ENCODE data around the gene TSC22D3. TPM values are rescaled to one million over a fixed set of nuclear protein-coding genes. Genes with fewer than 3 reads are reported as not detected.

TSC22D3 gene
- total and polyA plus RNA-seq, 7 experiments from 2014 or later = 44.2 to 1,917 (median 383) TPM

GRCh38 chrX:107677501-107677901, 98.1 kb downstream of the TSC22D3 start:
- H3K36me3 Mint-ChIP-seq = peaks cover 0 to 5% (median 0%) of the 10 kb centered on the region in 5 donors
- ChIA-PET POLR2A (interaction anchor here (1.0 to 35.3 kb wide), 6 partner anchors 9 to 63 kb away, joined by 5 to 1138 read pairs (median 12); partner anchors contain the start of gene PRPS1), CTCF (interaction anchor here (1.0 to 7.7 kb wide), 2 partner anchors 38 to 95 kb away, joined by 4 to 264 read pairs; no protein-coding TSS in a partner anchor)
- peak overlapping the region; percentile 96 to 100 (median 98) for H3K27ac Mint-ChIP-seq
- peak overlapping the region; percentile 83 to 95 (median 88) for H3K4me3 Mint-ChIP-seq
- DNase-seq = no peak
- ATAC-seq = no peak
- H3K27me3 ChIP-seq (ENCODE audit: control insufficient read depth in 2 of 2, insufficient read depth in 2 of 2, low read length in 2 of 2) = no peaks in the 10 kb centered on the region
- H3K36me3 ChIP-seq (ENCODE audit: control insufficient read depth in 2 of 3, insufficient read depth in 3 of 3, low read length in 3 of 3) = no peaks in the 10 kb centered on the region
- H3K27ac ChIP-seq (ENCODE audit: low read depth, low read length) = peak overlapping the region; percentile 99
- no peaks in the 10 kb centered on the region for H3K27me3 Mint-ChIP-seq
- peak overlapping the region; percentile 78 for H3K4me3 ChIP-seq (ENCODE audit: low read length)
- peaks cover 0 to 4% (median 0%) of the 10 kb centered on the region in 11 donors for H3K9me3 Mint-ChIP-seq
- peaks cover 23 to 77% (median 65%) of the 10 kb centered on the region in 7 donors for H3K4me1 Mint-ChIP-seq
- H3K9me3 ChIP-seq (ENCODE audit: control insufficient read depth in 2 of 3, low read length in 3 of 3) = no peaks in the 10 kb centered on the region
- intact Hi-C loops (cut with micrococcal nuclease) = no loop called here
- H3K4me1 ChIP-seq (ENCODE audit: control insufficient read depth in 2 of 2, insufficient read depth in 2 of 2, low read length in 2 of 2) = peaks cover 41 to 52% of the 10 kb centered on the region in 2 donors

- CTCF ChIA-PET = interaction anchor here (0.6 to 7.7 kb wide), 3 partner anchors 39 to 99 kb away, joined by 4 to 264 read pairs (median 4); no protein-coding TSS in a partner anchor
- peaks cover 0 to 4% (median 0%) of the 10 kb centered on the region in 11 donors for H3K9me3 Mint-ChIP-seq
- peaks cover 0 to 5% (median 0%) of the 10 kb centered on the region in 5 donors for H3K36me3 Mint-ChIP-seq
- Histone ChIP-seq H3K27ac (ENCODE audit: low read depth, low read length) (peak overlapping the region; percentile 99), H3K9me3 (ENCODE audit: control insufficient read depth in 2 of 3, low read length in 3 of 3) (no peaks in the 10 kb centered on the region), H3K4me1 (ENCODE audit: control insufficient read depth in 2 of 2, insufficient read depth in 2 of 2, low read length in 2 of 2) (peaks cover 47 to 52% of the 10 kb centered on the region in 2 donors), H3K27me3 (ENCODE audit: control insufficient read depth in 2 of 2, insufficient read depth in 2 of 2, low read length in 2 of 2) (no peaks in the 10 kb centered on the region), H3K36me3 (ENCODE audit: control insufficient read depth in 2 of 3, insufficient read depth in 3 of 3, low read length in 3 of 3) (no peaks in the 10 kb centered on the region), H3K4me3 (ENCODE audit: low read length) (peak overlapping the region; percentile 78)
- peak; percentile 5 for ATAC-seq
- H3K4me3 Mint-ChIP-seq = peak overlapping the region; percentile 83 to 95 (median 88)
- H3K27me3 Mint-ChIP-seq = no peaks in the 10 kb centered on the region
- H3K4me1 Mint-ChIP-seq = peaks cover 20 to 82% (median 66%) of the 10 kb centered on the region in 7 donors
- H3K27ac Mint-ChIP-seq = peak overlapping the region; percentile 96 to 100 (median 98)
- peak; percentile 34 to 65 (median 42) for DNase-seq
- POLR2A ChIA-PET = interaction anchor here (0.6 to 35.3 kb wide), 10 partner anchors 10 to 344 kb away, joined by 3 to 1138 read pairs (median 6); partner anchors contain the start of genes NCBP2L and PRPS1
- intact Hi-C loops (cut with micrococcal nuclease) = no loop called here
These were observed 98.8 kb downstream of the TSC22D3 start for GRCh38 chrX:107676559-107677378.

DNA sequence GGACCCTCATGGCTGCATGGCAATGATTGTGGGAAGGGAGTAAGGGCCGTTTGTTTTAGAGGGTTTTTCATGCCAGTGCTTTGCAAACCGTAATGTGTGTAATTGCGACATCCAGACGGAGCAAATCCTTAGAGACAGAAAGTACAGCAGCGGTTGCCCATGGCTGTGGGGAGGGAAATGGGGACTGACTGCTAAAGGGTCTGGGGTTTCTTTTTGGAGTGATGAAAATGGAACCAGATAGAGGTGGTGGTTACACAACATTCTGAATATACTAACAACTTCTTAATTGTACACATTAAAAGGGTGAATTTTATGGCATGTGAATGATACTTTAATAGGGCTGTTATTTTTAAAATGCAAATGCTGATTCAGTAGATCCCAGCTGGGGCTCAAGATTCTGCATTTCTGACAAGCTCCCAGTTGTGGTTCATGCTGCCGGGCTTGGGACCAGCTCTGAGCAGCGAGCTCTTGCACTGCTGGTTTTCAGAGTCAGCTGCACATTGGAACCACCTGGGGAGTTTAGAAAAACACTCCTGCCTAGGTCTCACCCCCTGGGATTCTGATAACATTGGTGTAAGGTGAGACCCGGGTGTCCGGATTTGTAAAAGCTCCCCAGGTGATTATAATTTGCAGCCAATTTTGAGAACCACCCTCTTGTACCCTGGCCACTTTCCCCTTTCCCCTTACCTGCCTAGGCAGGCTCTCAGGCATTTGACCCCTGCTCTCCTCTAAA, 99.6 kb downstream of the TSC22D3 start:
- Histone ChIP-seq H3K27ac (ENCODE audit: low read depth, low read length) (peak overlapping the region; percentile 99), H3K27me3 (ENCODE audit: control insufficient read depth in 2 of 2, insufficient read depth in 2 of 2, low read length in 2 of 2) (no peaks in the 10 kb centered on the region), H3K36me3 (ENCODE audit: control insufficient read depth in 2 of 3, insufficient read depth in 3 of 3, low read length in 3 of 3) (no peaks in the 10 kb centered on the region), H3K4me3 (ENCODE audit: low read length) (peak overlapping the region; percentile 78), H3K9me3 (ENCODE audit: control insufficient read depth in 2 of 3, low read length in 3 of 3) (no peaks in the 10 kb centered on the region), H3K4me1 (ENCODE audit: control insufficient read depth in 2 of 2, insufficient read depth in 2 of 2, low read length in 2 of 2) (peaks cover 49 to 52% of the 10 kb centered on the region in 2 donors)
- Mint-ChIP-seq H3K27ac (peak overlapping the region; percentile 96 to 100 (median 98)), H3K27me3 (no peaks in the 10 kb centered on the region), H3K4me1 (peaks cover 20 to 82% (median 65%) of the 10 kb centered on the region in 7 donors), H3K9me3 (peaks cover 0 to 4% (median 0%) of the 10 kb centered on the region in 11 donors), H3K4me3 (peak overlapping the region; percentile 83 to 95 (median 88)), H3K36me3 (peaks cover 0 to 5% (median 0%) of the 10 kb centered on the region in 5 donors)
- DNase-seq = peak in 6 of 9 donors; percentile 27 to 40 (median 39)
- ChIA-PET POLR2A (interaction anchor here (0.6 to 35.3 kb wide), 9 partner anchors 11 to 345 kb away, joined by 3 to 1138 read pairs (median 6); partner anchors contain the start of genes NCBP2L and PRPS1), CTCF (interaction anchor here (0.6 to 7.7 kb wide), 3 partner anchors 40 to 101 kb away, joined by 4 to 264 read pairs (median 48); partner anchors contain the start of genes NCBP2L and TSC22D3)
- no peak for ATAC-seq
- intact Hi-C loops (cut with micrococcal nuclease) = no loop called here

GRCh38 chrX:107675365-107675654, 100.3 kb downstream of the TSC22D3 start:
- no peaks in the 10 kb centered on the region for H3K36me3 ChIP-seq (ENCODE audit: control insufficient read depth in 2 of 3, insufficient read depth in 3 of 3, low read length in 3 of 3)
- H3K36me3 Mint-ChIP-seq = peaks cover 0 to 5% (median 0%) of the 10 kb centered on the region in 5 donors
- peaks cover 19 to 79% (median 58%) of the 10 kb centered on the region in 7 donors for H3K4me1 Mint-ChIP-seq
- POLR2A ChIA-PET = interaction anchor here (1.2 to 35.3 kb wide), 5 partner anchors 10 to 101 kb away, joined by 3 to 1138 read pairs (median 32); partner anchors contain the start of genes NCBP2L and TSC22D3
- H3K27me3 ChIP-seq (ENCODE audit: control insufficient read depth in 2 of 2, insufficient read depth in 2 of 2, low read length in 2 of 2) = no peaks in the 10 kb centered on the region
- H3K27me3 Mint-ChIP-seq = no peaks in the 10 kb centered on the region
- peak overlapping the region; percentile 96 to 100 (median 98) for H3K27ac Mint-ChIP-seq
- CTCF ChIA-PET = interaction anchor here (3.7 to 7.7 kb wide), 2 partner anchors 40 to 102 kb away, joined by 48 to 264 read pairs; partner anchors contain the start of genes NCBP2L and TSC22D3
- no peak for ATAC-seq
- H3K27ac ChIP-seq (ENCODE audit: low read depth, low read length) = peak overlapping the region; percentile 99
- peak overlapping the region; percentile 83 to 95 (median 88) for H3K4me3 Mint-ChIP-seq
- peak overlapping the region; percentile 78 for H3K4me3 ChIP-seq (ENCODE audit: low read length)
- H3K4me1 ChIP-seq (ENCODE audit: control insufficient read depth in 2 of 2, insufficient read depth in 2 of 2, low read length in 2 of 2) = peaks cover 49 to 52% of the 10 kb centered on the region in 2 donors
- intact Hi-C loops (cut with micrococcal nuclease) = no loop called here
- peaks cover 0 to 4% (median 0%) of the 10 kb centered on the region in 11 donors for H3K9me3 Mint-ChIP-seq
- H3K9me3 ChIP-seq (ENCODE audit: control insufficient read depth in 2 of 3, low read length in 3 of 3) = no peaks in the 10 kb centered on the region
- no peak for DNase-seq

DNA sequence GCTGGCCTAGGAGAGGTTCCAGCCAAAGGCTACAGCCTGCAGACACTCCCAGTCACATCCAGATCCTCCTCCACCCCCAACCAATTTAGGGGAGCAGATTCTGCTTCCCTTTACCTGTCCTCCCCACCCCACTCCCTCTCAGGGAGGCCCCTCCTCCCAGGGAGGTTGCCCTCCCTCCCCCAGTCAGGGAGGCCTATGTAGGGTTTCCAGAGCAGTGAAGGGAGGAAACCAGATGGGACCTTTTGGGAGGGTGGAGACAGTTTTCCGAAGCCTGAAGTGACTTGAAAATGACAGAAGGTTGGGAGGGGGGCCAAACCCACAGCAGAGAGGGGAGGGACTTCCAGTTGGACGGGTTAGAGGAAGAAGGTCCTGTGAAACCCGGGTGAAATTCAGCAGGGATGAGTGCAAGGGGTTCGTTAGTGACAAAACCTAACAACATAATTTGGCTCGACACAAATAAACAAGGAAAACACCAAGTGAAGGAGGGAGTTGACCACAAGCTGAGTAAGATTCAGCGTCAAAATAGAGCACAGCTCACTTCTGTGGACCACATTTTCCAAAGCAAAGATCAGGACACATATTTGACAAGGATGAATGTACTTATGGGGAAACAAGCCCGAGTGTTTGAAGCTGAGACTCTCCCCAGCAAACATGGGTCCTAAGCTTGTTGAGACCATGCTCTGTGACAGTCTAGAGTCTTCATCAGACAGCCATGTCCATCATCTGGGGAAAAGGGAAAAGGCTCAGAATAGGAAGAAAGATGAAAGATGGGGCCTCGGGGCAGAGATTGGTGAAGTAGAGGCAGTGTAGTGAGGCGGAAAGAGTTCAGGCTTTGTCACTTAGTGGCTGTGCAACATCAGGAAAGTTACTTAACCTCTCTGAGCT, 100.9 kb downstream of the TSC22D3 start:
- peak overlapping the region; percentile 96 to 100 (median 98) for H3K27ac Mint-ChIP-seq
- peak overlapping the region; percentile 78 for H3K4me3 ChIP-seq (ENCODE audit: low read length)
- ATAC-seq (peak; percentile 36), DNase-seq (peak in 3 of 9 donors; percentile 49 to 84 (median 75))
- CTCF ChIA-PET = interaction anchor here (1.3 to 7.7 kb wide), 6 partner anchors 13 to 102 kb away, joined by 3 to 264 read pairs (median 20); partner anchors contain the start of genes NCBP2L and TSC22D3
- H3K27ac ChIP-seq (ENCODE audit: low read depth, low read length) = peak overlapping the region; percentile 99
- H3K9me3 ChIP-seq (ENCODE audit: control insufficient read depth in 2 of 3, low read length in 3 of 3) = no peaks in the 10 kb centered on the region
- H3K27me3 Mint-ChIP-seq = no peaks in the 10 kb centered on the region
- no peaks in the 10 kb centered on the region for H3K36me3 ChIP-seq (ENCODE audit: control insufficient read depth in 2 of 3, insufficient read depth in 3 of 3, low read length in 3 of 3)
- H3K4me3 Mint-ChIP-seq = peak overlapping the region; percentile 83 to 95 (median 88)
- H3K4me1 Mint-ChIP-seq = peaks cover 15 to 79% (median 55%) of the 10 kb centered on the region in 7 donors
- intact Hi-C loops (cut with micrococcal nuclease) = loop anchor here (1.0 to 5.0 kb wide), 4 partner anchors 37 to 218 kb away; partner anchors contain the start of gene PRPS1 (in 1 of the 2)
- no peaks in the 10 kb centered on the region for H3K27me3 ChIP-seq (ENCODE audit: control insufficient read depth in 2 of 2, insufficient read depth in 2 of 2, low read length in 2 of 2)
- peaks cover 0 to 4% (median 0%) of the 10 kb centered on the region in 11 donors for H3K9me3 Mint-ChIP-seq
- H3K36me3 Mint-ChIP-seq = peaks cover 0 to 5% (median 0%) of the 10 kb centered on the region in 5 donors
- POLR2A ChIA-PET = interaction anchor here (1.2 to 35.3 kb wide), 10 partner anchors 10 to 152 kb away, joined by 3 to 1138 read pairs (median 16); partner anchors contain the start of genes MID2, NCBP2L, PRPS1 and TSC22D3
- peaks cover 51 to 52% of the 10 kb centered on the region in 2 donors for H3K4me1 ChIP-seq (ENCODE audit: control insufficient read depth in 2 of 2, insufficient read depth in 2 of 2, low read length in 2 of 2)
